Parathyroid adenoma (tissue), 2 donors: Measurements from ENCODE around the gene FNDC3B.
A peak's percentile ranks its signal among the peaks of the same experiment; 100 is the strongest.

Experiments used
- H2AFZ ChIP-seq: fragments of 300-600 bp; sonication (generic); one replicate; pipeline ENCODE4 v1.7.0; 2017; ENCODE audit warnings: antibody characterized with exemption, mild to moderate bottlenecking
- H3K27ac ChIP-seq: fragments of 300-600 bp; sonication (generic); one replicate; pipeline ENCODE4 v1.7.0; 2017
- H3K27me3 ChIP-seq: fragments of 300-600 bp; sonication (generic); one replicate; pipeline ENCODE4 v1.7.0; 2017; ENCODE audit warnings: low read length; ENCODE audit not compliant: control insufficient read depth, insufficient read depth
- H3K36me3 ChIP-seq: fragments of 300-600 bp; sonication (generic); one replicate; pipeline ENCODE4 v1.7.0; 2017; ENCODE audit warnings: low read length; ENCODE audit not compliant: control insufficient read depth, insufficient read depth
- H3K4me1 ChIP-seq: fragments of 300-600 bp; sonication (generic); one replicate; pipeline ENCODE4 v1.7.0; 2017; ENCODE audit warnings: control low read depth
- H3K4me2 ChIP-seq: fragments of 300-600 bp; sonication (generic); one replicate; pipeline ENCODE4 v1.7.0; 2017; ENCODE audit warnings: low read length
- H3K4me3 ChIP-seq: fragments of 300-600 bp; sonication (generic); one replicate; pipeline ENCODE4 v1.7.0; 2017; ENCODE audit warnings: low read depth, low read length
- H3K79me2 ChIP-seq: fragments of 300-600 bp; sonication (generic); one replicate; pipeline ENCODE4 v1.7.0; 2017; ENCODE audit warnings: control low read depth
- H3K9ac ChIP-seq: fragments of 300-600 bp; sonication (generic); one replicate; pipeline ENCODE4 v1.7.0; 2017; ENCODE audit warnings: mild to moderate bottlenecking
- H3K9me3 ChIP-seq: fragments of 300-600 bp; sonication (generic); one replicate; pipeline ENCODE4 v1.7.0; 2017; ENCODE audit warnings: low read length; ENCODE audit not compliant: control insufficient read depth
- TF ChIP-seq, protein P1 (sequence below): fragments of 300-600 bp; sonication (generic); IDR thresholded peaks from one replicate; pipeline ENCODE4 v1.7.0; 2017; ENCODE audit warnings: antibody characterized with exemption, mild to moderate bottlenecking
- donor health status: primary hyperparathyroidism.

FNDC3B gene

DNA sequence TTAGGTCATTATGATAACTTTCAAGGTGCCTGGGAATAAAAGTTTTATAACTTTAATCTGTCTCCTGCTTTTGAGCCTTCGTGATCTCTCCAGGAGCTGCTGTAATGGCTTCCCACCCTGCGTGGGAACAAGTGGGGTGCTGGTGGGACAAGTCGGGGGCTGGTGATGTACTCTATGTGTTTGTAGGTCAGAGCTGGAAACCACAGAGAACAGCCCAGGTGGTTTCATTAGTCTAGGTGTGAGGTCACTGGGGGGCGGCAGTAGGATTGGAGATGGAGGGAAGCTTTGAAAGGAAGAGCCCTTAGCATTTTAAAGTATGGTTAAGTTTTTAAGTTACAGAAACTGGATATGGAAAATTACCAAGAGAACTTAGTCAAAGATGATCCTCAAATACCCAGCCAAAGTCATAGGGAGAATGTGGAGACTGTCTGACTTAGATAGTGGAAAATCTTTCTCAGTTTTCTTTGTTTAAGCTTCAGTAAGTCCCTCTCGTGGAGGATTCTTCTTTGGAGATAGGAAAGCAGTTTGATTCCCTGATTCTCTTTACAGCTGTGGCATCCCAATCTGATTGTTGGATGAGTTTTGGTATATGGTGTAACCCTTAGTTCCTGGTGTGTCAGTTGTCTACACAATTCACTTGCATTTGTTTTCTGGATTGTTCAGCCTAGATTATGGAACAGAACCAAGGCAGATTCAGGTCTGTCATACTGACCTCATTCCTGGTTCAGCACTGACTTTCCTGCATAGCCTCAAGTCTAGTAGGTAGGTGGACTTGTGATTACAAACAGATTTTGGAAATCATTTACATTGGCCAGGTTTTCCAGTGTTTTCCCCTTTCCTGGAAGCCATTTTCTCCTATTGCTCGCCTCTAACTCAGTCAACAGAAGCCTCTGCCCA lies 115.6 kb downstream of the FNDC3B start:
- peaks cover 38% of the 10 kb centered on the region for H3K4me1 ChIP-seq
- no peak overlapping the region for H3K9ac ChIP-seq
- TF ChIP-seq, protein P1, sequence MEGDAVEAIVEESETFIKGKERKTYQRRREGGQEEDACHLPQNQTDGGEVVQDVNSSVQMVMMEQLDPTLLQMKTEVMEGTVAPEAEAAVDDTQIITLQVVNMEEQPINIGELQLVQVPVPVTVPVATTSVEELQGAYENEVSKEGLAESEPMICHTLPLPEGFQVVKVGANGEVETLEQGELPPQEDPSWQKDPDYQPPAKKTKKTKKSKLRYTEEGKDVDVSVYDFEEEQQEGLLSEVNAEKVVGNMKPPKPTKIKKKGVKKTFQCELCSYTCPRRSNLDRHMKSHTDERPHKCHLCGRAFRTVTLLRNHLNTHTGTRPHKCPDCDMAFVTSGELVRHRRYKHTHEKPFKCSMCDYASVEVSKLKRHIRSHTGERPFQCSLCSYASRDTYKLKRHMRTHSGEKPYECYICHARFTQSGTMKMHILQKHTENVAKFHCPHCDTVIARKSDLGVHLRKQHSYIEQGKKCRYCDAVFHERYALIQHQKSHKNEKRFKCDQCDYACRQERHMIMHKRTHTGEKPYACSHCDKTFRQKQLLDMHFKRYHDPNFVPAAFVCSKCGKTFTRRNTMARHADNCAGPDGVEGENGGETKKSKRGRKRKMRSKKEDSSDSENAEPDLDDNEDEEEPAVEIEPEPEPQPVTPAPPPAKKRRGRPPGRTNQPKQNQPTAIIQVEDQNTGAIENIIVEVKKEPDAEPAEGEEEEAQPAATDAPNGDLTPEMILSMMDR = no peak
- H3K36me3 ChIP-seq = no peaks in the 10 kb centered on the region
- H3K4me2 ChIP-seq = no peak overlapping the region
- H3K79me2 ChIP-seq = peaks cover 18% of the 10 kb centered on the region
- no peaks in the 10 kb centered on the region for H3K27me3 ChIP-seq
- H3K4me3 ChIP-seq = no peak overlapping the region
- H3K27ac ChIP-seq = no peak overlapping the region
- no peaks in the 10 kb centered on the region for H3K9me3 ChIP-seq
- H2AFZ ChIP-seq = no peak overlapping the region

DNA sequence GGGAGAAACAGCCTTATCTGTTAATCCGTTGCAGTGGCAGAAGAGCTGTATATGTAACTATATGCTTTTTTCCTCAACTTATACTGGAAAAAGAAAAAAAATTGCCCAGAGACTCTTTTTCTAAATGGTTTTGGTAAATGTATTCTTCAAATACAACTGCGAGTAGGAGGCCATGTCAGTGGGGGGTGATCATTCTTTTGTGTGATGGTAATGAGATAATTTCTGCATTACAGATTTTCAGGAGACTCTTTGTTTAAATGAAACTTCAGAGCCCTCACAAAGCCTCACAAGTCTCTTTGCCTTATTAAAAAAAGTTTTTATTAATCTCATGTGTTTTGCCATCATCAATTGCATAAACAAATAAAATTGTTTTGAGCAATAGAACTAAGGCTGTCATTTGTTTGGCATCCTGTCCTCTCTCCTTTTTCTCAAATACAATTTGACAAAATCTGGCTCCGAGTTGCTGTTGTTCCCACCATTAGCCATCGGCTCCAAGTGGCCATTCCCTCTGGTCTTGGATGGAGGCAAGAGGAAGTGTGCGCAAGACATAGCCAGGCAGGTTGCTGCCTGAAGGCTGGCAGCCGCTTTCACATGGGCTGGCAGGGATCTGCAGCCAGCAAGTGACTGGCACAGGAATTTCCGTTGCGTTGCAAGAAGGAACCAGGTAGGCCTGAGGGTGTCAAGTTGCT lies 116.7 kb downstream of the FNDC3B start:
- Histone ChIP-seq H3K9ac (no peak overlapping the region), H3K36me3 (no peaks in the 10 kb centered on the region), H3K9me3 (no peaks in the 10 kb centered on the region), H2AFZ (peak overlapping the region; percentile 62), H3K27ac (peak overlapping the region; percentile 78), H3K4me1 (peaks cover 38% of the 10 kb centered on the region), H3K4me3 (no peak overlapping the region), H3K27me3 (no peaks in the 10 kb centered on the region), H3K79me2 (peaks cover 16% of the 10 kb centered on the region), H3K4me2 (peak overlapping the region; percentile 18)
- TF ChIP-seq, protein P1 = no peak

DNA sequence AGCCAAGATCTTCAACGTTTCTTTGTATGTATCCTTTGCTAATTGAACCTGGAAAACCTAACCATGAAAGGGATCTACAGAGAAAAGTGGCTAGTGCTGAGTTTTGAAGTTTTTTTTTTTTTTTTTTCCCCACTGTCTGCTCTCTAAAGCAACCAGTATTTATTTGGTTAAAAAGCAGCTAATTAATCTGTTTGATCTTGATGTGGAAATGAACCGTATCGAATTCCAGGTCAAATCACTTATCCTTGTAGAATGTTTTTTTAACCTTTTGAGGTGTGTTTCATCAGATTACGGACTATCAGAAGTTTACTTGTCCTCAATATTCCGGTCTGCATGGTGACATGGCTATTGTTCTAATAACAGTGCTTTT lies 117.2 kb downstream of the FNDC3B start:
- H3K36me3 ChIP-seq = no peaks in the 10 kb centered on the region
- peak overlapping the region; percentile 32 for H3K4me2 ChIP-seq
- peak overlapping the region; percentile 78 for H3K27ac ChIP-seq
- peaks cover 14% of the 10 kb centered on the region for H3K79me2 ChIP-seq
- H3K27me3 ChIP-seq = no peaks in the 10 kb centered on the region
- H3K4me1 ChIP-seq = peaks cover 38% of the 10 kb centered on the region
- TF ChIP-seq, protein P1 = no peak
- H2AFZ ChIP-seq = peak overlapping the region; percentile 62
- peak overlapping the region; percentile 37 for H3K4me3 ChIP-seq
- H3K9me3 ChIP-seq = no peaks in the 10 kb centered on the region
- H3K9ac ChIP-seq = peak overlapping the region; percentile 19

DNA sequence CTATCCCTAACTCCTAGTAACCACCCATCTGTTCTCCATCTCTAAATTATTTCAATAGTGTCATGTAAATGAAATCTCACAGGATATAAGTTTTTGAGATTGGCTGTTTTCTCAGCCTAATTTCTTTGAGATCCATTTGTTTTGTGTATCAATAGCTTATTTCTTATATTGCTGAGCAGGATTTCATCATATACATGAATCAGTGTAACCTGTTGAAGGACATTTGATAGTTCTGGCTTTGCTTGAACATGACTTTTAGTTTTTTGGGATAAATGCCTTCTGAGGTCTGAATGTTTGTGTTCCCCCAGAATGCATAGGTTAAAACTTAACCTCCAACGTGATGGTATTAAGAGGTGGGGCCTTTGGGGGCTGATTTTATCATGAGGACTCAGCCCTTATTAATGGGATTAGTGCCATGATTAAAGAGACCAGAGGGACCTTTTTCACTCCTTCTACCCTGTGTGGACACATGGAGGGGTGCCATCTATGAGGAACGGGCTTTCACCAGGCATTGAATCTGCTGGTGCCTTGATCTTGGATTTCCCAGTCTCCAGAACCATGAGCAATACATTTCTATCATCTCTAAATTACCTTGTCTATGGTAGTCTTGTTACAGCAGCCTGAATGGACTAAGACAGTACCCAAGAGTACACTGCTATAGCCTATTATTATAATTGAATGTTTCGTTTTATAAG lies 118.3 kb downstream of the FNDC3B start:
- Histone ChIP-seq H3K27me3 (no peaks in the 10 kb centered on the region), H3K4me2 (no peak overlapping the region), H3K79me2 (peaks cover 19% of the 10 kb centered on the region), H2AFZ (no peak overlapping the region), H3K4me3 (no peak overlapping the region), H3K27ac (no peak overlapping the region), H3K9me3 (no peaks in the 10 kb centered on the region), H3K9ac (no peak overlapping the region), H3K36me3 (no peaks in the 10 kb centered on the region), H3K4me1 (peaks cover 36% of the 10 kb centered on the region)
- TF ChIP-seq, protein P1 = no peak
